IPS-NIHi7 (cell line): ENCODE data around the gene ANKRD36B.
"Not testable (repeated sequence)": the region's sequence is repeated elsewhere in the genome, so short reads cannot be mapped to it uniquely, and the experiment has no call there.

Experiments
- DNase-seq: peaks from one replicate; pipeline ENCODE4 v3.0.0; 2012; ENCODE audit warnings: mixed read lengths; ENCODE audit errors: extremely low spot score

ANKRD36B gene

DNA sequence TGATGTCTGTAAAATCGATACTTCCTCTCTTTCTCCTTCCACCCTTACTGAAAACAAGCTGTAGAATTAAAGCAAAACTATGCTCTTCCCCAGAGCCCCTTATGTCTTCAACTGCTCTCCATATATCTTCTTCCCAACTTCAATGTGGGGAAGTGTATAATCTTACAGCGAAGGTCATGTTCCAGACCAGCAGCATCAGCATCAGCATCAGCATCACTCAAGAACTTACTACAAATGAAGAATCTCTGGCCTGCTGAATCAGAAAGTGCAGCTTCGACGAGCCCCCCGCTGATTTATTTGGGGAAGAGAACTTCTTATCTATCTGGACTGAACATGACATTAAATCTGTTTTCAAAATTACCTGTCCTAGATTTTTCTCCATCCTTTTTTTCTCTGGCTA lies 40.6 kb downstream of the ANKRD36B start:
- DNase-seq, result not testable (repeated sequence)

DNA sequence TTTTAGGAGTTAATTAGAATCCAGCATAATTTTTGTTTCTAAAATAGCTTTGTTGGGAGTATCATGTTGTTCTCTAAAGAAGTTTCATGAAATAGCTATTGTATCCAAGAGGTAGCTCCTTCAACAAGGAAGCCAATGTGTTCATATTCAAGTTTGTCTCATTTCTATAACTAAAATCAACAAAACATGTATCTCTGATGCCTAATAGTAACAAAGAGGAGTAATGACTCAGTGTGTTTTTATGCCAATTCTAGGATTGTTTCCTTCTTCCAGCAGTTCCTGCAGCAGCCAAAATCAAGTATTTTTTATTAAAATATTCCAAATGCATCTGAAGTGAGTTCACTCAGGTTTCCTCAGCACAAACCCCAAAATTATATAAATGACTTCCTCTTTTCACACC lies 41.1 kb downstream of the ANKRD36B start:
- not testable (repeated sequence) for DNase-seq

DNA sequence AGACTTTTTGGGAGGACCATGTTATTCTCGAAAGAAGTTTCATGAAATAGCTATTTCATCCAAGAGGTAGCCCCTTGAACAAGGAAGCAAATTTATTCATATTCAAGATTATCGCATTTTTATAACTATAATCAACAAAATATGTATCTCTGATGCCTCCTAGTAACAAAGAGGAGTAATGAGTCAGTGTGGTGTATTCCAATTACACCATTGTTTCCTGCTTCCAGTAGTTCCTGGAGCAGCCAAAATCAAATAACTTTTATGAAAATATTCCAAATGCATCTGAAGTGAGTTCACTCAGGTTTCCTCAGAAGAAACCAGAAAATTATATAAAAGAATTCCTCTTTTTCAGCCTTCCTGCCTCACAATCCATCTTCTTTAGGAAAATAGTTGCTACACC lies 43.0 kb downstream of the ANKRD36B start:
- DNase-seq, result no peak

DNA sequence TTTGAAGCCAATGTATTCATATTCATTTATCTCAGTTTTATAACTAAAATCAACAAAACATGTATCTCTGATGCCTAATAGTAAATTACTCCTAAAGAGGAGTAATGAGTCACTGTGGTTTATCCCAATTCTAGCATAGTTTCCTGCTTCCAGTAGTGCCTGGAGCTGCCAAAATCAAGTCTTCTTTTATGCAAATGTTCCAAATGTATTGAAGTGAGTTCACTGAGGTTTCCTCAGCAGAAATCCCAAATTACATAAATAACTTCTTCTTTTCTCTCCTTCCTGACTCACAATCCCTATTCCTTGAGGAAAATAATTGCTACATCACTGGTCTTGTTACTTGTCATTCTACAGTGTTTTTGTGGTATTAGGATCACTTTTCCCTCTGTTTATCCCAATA lies 44.8 kb downstream of the ANKRD36B start:
- DNase-seq, result not testable (repeated sequence)

- not testable (repeated sequence) for DNase-seq
Measured at GRCh38 chr2:97525904-97526303, 63.8 kb downstream of the ANKRD36B start.

- not testable (repeated sequence) for DNase-seq
Measured at GRCh38 chr2:97523816-97524215, 65.9 kb downstream of the ANKRD36B start.

DNA sequence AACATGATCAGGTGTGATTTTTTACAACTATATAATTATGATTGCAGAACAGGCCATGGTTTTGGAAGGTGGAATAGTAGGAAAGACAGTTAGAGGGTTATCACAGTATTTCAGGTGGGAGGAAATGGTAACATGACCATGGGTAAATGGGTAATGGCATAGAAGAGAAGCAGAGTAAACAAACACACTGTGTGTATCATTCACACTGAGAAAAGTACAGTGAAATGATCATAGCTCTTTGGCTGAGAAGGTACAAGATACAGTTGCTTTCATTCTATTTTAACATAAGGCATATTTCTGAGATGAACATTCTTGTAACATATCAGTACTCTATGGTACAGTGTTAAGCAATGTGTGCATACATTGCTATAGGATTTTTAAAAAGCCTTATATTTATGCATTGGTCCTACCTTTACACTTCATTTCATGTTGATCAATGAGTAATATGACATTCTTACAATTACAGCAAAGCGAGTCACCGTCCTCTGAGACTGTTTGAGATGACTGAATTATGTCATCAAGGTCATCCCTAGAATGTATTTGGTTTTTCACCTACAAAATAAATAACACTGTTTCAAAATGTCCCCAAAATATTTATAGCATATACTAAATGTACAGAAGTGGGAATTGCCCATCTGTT lies 66.6 kb downstream of the ANKRD36B start:
- not testable (repeated sequence) for DNase-seq

DNA sequence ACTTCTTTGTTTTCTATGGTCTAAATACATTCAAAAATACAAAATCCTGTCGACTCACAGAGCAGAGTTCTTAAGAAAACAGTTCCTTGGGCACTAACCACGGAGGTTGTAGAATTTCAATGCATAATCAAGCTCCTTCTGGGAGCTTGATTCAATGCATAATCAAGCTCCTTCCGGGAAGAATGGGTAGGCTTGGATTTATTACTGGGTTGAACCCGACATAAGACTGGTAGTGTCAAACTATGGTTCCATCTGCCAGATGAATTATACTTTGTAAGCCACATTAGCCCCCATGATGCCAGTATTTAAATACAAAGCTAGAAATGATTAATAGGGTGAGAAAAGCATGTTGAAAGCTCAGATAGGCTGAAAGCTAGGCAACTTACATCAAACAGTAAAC lies 94.0 kb downstream of the ANKRD36B start:
- DNase-seq, result not testable (repeated sequence)

GRCh38 chr2:97490141-97490540 lies 99.5 kb downstream of the ANKRD36B start:
- not testable (repeated sequence) for DNase-seq
